Ishikawa (cell line): ENCODE data around the gene SLCO2A1.

ENCODE experiments used
- CEBPB ChIP-seq: IDR thresholded peaks from 2 replicates; pipeline ENCODE4 v1.6.1; 2012
- NFIC ChIP-seq: IDR thresholded peaks from 2 replicates; pipeline ENCODE4 v1.6.1; 2012
- TAF1 ChIP-seq: IDR thresholded peaks from 2 replicates; pipeline ENCODE4 v1.6.1; 2012; ENCODE audit warnings: low read depth, mild to moderate bottlenecking

DNA sequence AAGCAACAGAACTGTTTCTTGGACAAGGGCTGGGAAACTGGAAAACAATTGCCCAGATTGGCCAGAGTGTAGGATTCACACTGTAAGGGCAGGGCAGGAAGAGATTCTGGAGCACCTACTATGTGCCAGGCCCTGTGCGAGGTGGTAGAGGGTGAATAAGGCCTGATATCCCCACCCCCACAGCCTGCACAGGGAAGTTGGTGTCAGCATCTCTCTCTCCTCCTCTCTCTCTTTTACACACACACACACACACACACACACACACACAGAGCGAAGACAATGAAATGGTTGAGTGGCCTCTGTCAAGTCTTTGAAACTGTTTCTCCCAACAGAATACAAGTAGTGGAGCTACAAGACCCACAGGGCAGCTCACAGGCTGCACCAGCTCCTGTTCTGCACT, 47.1 kb upstream of the SLCO2A1 start:
- no peak for TF ChIP-seq NFIC
- no peak for TF ChIP-seq TAF1
- TF ChIP-seq CEBPB, result no peak
